ENCODE data around the gene F11.
"Not testable (repeated sequence)": the region's sequence is repeated elsewhere in the genome, so short reads cannot be mapped to it uniquely, and the experiment has no call there.

The F11 gene

DNA sequence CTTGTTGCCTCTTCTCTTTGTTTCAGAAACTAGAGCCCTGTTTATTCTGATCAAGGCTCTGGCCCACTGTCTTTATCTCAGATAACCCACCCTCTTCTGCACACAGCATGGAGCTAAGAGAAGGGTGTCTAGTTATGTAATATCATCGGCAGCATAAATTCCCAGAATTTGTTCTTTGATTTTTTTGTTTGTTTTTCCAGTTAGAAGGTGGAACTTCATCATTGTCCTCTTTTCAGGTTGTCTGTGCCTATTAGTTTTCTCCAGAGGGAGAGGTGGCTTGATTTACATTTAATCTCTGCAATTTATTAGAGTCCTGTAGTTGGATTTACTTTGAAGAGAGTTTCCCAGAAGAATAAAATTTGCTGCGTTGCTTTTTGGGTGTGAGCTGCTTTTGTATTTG lies 15.2 kb upstream of the F11 start:
- DNase-seq, result no peak

DNA sequence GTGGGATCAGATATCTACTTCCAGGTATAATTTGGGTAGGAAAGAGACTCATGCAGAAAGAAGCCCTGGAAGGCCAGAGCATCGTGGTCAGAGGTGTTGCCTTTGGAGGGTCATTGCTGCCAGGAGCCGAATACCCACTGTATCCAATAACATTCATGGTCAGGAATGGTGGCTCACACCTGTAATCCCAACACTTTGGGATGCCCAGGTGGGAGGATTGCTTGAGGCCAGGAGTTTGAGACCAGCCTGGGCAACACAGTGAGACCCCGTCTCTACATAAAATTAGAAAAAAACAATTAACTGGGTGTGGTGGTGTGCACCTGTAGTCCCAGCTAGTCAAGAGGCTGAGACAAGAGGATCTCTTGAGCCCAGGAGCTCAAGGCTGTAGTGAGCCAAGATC lies 10.9 kb upstream of the F11 start:
- DNase-seq, result no peak

- no peak for DNase-seq
Observed at GRCh38 chr4:186258216-186258811, 7.7 kb upstream of the F11 start.

GRCh38 chr4:186260117-186260503 lies 5.9 kb upstream of the F11 start:
- DNase-seq, result no peak

DNA sequence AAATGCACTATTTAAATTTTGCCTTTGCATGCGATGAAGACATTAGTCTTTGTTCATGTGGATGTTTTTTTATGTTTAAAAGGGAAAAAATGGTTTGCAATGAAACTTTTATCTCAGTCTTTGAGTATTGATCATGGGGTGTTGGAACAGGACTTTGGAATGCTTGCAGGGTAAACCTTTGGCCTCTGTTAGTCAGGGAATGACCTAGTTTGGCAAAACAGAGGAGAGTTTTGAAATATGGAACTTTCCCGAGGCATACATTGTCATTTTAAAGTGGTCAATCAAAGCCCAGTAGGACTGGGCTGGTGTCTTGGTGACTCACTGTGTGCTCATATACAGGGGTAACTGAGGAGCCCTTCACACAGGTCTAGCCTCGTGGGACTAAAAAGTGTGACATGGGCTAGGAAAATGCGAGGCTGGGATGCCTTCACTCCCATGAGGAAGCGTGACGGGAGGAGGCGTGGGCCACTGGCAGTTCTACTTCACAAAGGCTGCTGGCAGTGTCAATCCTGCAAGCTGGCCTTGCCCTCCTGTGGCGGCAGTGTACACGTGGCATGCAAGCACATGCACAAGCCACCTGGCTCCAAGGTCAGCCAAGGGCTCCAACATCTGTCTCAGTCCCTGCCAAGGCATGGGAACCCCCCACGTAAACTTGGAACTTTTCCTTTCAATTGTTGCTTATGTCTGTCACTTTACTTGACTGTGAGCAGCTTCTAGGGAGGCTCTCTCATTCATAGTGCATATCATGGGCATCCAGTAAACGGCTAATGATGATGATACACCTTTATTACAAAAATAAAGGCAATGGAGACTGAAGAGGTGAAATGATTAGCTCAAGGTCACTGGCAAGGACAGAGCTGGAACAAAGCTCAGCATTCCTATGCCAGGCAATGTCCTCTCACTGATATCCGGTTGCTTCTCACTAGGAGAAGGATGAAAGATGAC lies 5.2 kb upstream of the F11 start:
- no peak for DNase-seq

GRCh38 chr4:186264660-186265059 lies 1.3 kb upstream of the F11 start:
- no peak for DNase-seq

DNA sequence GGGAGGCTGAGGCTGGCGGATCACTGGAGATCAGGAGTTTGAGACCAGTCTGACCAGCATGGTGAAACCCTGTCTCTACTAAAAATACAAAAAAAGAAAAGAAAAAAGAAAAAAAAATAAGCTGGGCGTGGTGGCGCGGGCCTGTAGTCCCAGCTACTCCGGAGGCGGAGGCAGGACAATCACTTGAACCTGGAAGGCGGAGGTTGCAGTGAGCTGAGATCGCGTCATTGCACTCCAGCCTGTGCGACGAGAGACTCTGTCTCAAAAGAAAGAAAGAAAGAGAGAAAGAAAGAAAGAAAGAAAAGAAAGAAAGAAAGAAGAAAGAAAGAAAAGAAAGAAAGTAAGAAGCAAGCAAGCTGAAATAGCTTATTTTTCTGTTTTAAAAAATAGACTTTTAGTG lies 739 bp upstream of the F11 start:
- not testable (repeated sequence) for DNase-seq

DNA sequence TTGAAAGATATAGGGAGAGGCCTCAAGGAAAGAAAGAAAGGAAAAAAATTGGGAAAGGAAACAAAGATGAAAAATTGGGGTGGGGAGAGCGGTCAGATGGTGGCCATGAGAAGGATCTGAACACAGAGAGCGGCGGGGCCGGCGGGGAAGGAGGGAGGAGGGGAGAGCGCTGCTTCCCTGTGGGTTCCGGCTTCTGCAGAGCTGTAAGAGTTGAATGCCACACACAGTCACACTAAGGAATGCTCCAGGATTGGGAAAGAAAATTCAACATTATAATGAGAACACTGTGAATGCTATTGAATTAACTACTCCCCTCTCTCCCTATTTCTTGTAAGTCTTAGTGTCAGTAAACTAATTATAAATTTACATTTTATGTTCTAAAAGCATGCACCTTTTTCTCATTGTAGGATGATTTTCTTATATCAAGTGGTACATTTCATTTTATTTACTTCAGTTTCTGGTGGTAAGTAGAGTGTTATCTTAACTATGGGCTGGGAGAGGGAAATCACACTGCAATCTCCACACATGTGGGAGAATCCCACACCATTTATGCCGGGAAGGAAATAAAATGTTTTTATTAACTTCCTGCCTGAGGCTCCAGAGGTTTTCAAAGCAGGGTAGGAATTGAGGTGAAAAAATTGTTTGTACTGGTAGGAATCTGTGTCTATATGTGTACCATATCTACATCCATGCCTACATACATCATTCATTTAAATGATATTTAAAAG lies 904 bp downstream of the F11 start:
- no peak for DNase-seq

DNA sequence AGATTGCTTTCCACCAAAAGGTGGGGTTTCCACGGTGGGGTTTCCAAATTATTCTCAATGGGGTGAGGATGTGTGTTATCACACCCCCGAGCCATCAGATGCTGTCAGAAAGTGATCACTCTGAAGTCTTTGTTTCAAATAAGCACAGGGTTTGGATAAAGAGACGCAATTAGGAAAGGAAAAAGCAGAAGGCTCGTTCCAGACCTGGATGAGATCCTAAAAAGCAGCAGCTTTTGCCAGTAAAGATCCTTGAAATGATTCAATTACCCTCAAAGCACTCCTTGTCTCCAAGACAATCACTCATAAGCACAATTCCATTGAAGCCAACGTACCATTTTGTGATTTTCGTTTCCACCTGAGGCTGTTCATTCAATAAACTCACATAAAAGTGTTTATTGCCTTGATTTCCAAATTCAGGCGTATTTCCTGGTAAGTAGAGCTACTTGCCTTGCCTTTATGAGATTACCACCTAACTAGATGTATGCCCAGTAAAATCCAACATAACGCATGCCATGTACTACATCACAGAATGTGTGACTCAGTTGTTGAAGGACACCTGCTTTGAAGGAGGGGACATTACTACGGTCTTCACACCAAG lies 5.2 kb downstream of the F11 start:
- DNase-seq, result no peak

DNA sequence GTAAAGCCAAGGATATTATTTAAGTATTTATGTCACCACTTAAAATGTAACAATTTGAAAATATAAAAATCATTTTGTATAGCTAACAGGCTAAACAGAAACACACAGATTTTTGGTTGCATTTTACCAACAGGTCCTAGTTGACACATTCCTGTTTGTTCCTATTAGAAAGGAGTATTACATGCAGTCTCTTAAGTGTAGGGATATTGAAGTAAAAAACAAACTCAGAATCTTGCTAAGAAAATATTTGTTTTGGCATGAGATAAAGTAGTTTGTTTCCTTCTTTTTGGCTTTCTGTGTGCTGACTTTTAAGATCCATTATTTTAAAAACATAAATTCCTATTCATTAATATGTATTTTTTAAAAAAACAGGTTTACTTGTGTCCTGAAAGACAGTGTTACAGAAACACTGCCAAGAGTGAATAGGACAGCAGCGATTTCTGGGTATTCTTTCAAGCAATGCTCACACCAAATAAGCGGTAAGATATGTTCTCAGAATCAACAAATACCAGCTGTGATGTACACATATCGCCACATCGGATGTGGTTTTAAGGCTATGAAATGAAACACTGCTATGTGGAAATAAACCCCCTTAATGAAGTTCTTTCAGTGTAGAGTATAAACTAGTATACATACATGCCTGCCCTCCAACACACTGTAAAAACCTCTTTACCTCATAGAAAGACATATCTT lies 6.9 kb downstream of the F11 start:
- DNase-seq, result no peak

GRCh38 chr4:186273392-186273789 lies 7.4 kb downstream of the F11 start:
- DNase-seq, result not testable (repeated sequence)

GRCh38 chr4:186283311-186283710 lies 17.3 kb downstream of the F11 start:
- no peak for DNase-seq

DNA sequence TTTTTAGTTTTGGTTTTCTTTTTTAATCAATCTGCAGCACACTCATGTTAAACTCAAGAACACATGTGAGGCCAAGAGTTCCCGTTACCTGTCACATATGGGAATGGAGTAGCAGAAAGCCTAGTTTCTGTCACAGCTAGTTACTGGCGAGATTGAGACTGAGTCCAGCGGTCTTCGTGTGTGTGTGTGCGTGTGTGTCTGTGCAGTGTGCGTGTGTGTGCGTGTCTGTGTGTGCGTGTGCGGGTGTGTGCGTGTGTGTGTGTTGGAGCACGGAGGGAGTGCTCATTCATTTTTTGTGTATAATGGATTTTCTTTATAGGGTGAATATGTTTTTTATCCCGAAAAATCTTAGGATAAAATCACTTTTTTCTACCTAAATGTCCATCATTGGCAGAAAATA lies 19.2 kb downstream of the F11 start:
- DNase-seq, result no peak

GRCh38 chr4:186286581-186286980 lies 20.6 kb downstream of the F11 start:
- DNase-seq, result no peak

- DNase-seq, result no peak
Observed at GRCh38 chr4:186291256-186291890, 25.4 kb downstream of the F11 start.

DNA sequence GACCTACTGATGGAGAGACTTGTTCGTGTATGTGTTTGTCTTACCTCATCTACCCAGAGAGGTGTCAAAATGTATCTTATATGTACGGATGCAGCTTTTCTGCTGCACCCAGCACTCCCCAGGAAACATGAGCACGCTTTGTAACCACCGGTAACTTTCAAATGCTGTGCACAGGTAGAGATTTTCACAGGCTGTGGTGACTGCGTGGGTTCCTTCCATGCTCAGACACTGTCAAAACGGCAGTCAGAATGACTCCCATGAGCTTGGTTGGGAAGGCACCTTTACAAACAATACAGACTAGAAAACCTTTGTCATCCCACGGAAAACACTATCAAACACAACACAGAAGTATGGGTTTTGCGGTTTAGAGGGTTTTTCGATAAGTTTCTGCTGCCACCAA lies 28.2 kb downstream of the F11 start:
- DNase-seq, result peak; percentile 1

DNA sequence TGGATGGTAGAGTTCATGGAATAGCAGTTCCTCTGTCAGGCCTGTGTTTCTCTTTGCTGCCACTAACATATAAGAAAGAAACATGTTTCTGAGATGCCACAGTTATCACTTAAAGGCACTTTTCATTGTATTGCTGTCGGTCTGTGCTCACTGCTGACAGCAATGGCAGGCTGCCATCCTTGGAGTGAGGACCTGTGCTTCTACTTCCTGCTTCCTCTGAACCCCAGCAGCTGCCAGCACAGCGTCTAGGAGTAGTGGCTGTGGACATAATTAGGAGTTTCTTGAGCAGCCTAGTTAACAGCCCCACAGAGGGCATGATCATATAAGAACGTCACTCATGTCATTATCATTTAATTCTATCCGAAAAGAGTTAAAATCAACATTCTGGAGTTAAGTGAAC lies 30.5 kb downstream of the F11 start:
- no peak for DNase-seq

- peak; percentile 31 for DNase-seq
Observed at GRCh38 chr4:186297013-186297645, 31.1 kb downstream of the F11 start.

DNA sequence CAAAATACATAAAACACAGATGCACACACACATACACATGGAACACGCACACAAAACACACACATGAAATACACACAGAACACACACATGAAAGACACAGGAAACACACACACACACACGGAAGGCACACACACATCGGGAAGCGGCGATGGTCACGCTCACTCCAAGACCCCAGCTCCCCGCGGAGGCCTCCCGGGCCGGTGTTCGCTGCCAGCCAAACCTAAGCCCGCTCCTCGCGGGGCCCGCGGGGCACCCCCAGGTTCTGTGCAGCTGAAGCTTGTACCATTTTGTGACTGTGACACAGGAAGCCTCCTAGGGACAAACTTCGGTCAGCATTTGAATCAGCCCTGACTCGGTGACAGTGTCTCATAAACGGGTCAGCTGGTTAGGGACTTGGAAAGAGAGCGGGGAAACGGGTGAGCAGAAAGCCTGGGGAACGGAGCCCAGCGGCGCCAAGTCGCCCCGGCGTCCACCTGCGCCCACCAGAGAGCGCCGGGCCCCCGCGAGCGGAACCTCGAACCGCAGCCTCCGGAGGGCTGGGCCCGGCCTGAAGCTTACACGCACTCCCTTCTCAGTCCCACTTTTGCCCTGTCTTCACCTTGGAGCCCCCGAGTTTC lies 32.1 kb downstream of the F11 start:
- DNase-seq, result no peak

DNA sequence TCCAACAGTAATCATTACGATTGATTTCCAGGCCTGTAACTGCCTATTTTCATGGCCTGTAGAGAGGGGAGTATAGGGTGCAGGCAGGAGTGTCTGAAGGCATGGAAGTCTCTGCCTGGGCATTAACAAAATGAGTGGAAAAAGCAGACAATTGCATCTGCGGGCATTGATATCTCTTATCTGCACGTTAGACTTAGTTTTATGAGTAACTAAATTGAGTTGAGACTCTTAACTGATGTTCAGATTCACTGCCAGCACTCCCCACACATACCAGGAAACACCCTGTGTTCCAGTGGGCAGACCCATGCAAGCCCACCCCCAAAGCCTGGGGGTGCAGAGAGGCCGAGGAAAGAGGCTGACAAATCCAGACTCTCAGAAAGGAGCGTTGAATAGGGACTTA lies 33.3 kb downstream of the F11 start:
- no peak for DNase-seq

DNA sequence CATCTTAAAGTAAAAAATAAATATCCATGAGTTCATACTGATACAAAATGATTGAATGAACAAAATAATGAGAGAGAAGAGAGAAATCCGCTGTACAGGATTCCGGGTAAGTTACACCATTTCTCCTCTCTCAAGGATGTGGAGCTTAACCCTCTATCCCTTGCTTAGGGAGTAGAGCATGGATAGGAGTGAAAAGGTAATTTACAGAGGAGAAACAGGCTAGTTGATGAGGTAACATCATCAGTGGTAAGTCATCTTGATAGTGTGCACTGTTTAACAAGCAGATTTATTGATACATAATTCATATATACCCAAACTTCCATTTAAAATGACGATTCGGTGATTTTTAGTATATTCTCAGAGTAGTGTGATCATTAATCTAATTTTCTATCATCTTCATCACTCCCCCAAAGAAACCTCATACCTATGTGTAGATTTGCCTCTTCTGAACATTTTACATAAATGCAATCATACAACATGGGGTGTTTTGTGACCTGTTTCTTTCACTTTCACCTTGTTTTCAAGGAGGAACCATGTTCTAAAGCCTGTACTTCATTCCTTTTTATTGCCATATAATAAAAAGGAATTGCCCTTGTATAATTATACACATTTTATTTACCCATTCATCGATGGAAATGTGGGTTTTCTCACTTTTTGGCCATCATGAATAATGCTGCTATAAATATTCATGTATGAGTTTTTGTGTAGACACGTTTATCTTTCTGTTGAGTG lies 34.8 kb downstream of the F11 start:
- no peak for DNase-seq

Data from activated CD4-positive, alpha-beta T cell treated with anti-CD3 and anti-CD28 coated beads, Interleukin-2, amount 50 U/mL, for 16 hours (primary cell).